ENCODE data around the gene CALML6.

Gene CALML6

DNA sequence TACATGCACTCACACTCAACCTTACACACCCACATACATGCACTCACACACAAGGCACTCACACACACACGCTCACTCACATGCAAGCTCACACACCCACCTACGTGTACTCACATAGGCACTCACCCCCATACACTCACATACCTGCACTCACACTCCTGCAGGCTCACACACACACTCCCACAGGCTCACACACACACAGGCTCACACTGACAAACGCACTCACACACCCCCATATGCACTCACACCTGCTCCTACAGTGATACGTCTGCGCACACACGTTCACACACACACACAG is 23.2 kb downstream of the CALML6 start:
- peaks cover 3% of the 10 kb centered on the region for H3K9me3 ChIP-seq (ENCODE audit: control insufficient read depth, low read length)
- 77 to 78% methylated on average over 6 of the region's 6 CpGs for WGBS, 2 experiments

DNA sequence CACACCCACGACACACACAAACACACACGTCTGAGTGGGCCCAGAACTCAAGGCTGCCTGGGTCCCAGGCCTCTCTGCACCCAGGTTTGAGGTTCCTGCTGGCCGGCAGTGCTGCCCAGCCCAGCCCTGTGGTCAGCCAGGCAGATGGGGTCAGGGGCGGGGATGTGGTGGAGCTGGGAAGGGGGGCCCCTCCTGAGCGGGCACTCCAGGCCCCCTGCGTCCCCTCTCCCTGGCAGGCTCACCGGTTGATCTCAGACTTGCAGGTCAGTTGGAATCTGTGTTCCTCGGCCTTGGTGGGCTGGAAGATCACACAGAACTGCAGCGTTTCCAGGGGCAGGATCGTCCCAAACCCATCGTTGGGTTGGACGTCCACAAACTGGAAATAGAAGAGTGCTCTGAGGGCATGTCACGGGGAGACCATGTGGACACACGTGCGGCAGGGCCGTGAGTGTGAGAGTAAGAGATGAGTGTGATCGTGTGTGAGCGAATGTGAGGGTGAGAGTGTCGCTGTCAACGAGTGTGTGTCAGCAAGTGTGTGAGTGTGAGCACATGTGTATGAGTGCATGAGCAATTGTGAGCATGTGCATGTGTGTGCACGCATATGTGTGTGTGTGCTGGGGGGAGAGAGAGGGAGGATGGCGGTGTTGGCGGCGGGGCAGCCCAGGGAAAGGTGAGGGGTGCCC is 23.7 kb downstream of the CALML6 start:
- WGBS, 2 experiments = 90 to 91% methylated on average over 24 of the region's 24 CpGs
- no peak overlapping the region for H3K27ac ChIP-seq (ENCODE audit: insufficient read depth, low read depth, low read length, poor library complexity, severe bottlenecking)
- H3K36me3 ChIP-seq (ENCODE audit: control insufficient read depth, insufficient read depth, low read length) = no peaks in the 10 kb centered on the region
- peaks cover 3% of the 10 kb centered on the region for H3K9me3 ChIP-seq (ENCODE audit: control insufficient read depth, low read length)
- H3K4me3 ChIP-seq (ENCODE audit: insufficient read depth, low read depth, low read length) = no peak overlapping the region
- H3K4me1 ChIP-seq (ENCODE audit: control insufficient read depth, insufficient read depth, low read length) = no peaks in the 10 kb centered on the region
- no peaks in the 10 kb centered on the region for H3K27me3 ChIP-seq (ENCODE audit: control insufficient read depth, insufficient read depth, low read length, poor library complexity, severe bottlenecking)

More for the DNA sequence above, 23.2 kb downstream of the CALML6 start:
- Histone ChIP-seq H3K4me1 (ENCODE audit: control insufficient read depth, insufficient read depth, low read length) (no peaks in the 10 kb centered on the region), H3K27me3 (ENCODE audit: control insufficient read depth, insufficient read depth, low read length, poor library complexity, severe bottlenecking) (no peaks in the 10 kb centered on the region), H3K36me3 (ENCODE audit: control insufficient read depth, insufficient read depth, low read length) (no peaks in the 10 kb centered on the region), H3K27ac (ENCODE audit: insufficient read depth, low read depth, low read length, poor library complexity, severe bottlenecking) (no peak overlapping the region), H3K4me3 (ENCODE audit: insufficient read depth, low read depth, low read length) (no peak overlapping the region)

DNA sequence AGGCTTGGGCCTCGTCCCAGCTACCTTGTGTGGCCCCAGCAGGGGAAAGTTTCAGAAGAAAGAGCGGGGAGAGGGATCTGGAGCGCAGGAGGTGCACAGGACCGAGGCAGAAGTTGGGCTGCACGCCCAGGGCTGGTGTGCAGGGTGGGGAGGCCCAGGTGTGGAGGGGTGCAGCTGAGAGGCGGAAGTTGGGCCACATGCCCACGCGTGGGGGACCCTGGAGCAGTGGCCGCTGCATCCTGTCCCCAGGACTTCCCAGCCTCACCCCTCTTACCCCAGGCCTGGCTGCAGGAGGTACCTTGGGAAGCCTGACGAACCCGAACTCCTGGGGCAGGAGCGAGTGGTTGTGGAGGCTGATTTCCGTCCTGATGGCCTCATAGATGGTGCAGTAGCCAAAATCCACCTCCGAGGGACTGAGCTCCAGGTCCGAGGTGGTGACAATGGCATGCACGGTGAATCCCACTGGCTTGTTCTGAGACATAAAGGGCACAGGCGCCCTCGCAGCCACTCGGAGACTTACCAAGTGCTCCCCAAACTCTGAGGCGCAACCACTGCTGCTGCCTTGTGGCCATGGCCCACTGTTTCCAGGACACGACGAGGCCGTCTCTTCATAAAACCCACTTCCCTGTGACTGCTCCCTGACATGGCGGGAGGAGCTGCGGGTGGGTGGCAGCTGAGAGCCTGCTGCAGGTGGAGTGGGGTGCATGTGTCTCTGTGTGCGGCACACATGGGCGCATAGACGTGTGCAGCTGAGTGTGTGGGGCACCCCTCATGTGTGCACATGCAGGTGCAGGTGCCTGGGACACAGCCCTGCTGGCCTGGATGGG is 24.4 kb downstream of the CALML6 start:
- WGBS, 2 experiments = 92% methylated on average over 28 of the region's 28 CpGs
- Histone ChIP-seq H3K36me3 (ENCODE audit: control insufficient read depth, insufficient read depth, low read length) (no peaks in the 10 kb centered on the region), H3K9me3 (ENCODE audit: control insufficient read depth, low read length) (peaks cover under 1% of the 10 kb centered on the region), H3K4me1 (ENCODE audit: control insufficient read depth, insufficient read depth, low read length) (no peaks in the 10 kb centered on the region), H3K27ac (ENCODE audit: insufficient read depth, low read depth, low read length, poor library complexity, severe bottlenecking) (no peak overlapping the region), H3K27me3 (ENCODE audit: control insufficient read depth, insufficient read depth, low read length, poor library complexity, severe bottlenecking) (no peaks in the 10 kb centered on the region), H3K4me3 (ENCODE audit: insufficient read depth, low read depth, low read length) (no peak overlapping the region)

DNA sequence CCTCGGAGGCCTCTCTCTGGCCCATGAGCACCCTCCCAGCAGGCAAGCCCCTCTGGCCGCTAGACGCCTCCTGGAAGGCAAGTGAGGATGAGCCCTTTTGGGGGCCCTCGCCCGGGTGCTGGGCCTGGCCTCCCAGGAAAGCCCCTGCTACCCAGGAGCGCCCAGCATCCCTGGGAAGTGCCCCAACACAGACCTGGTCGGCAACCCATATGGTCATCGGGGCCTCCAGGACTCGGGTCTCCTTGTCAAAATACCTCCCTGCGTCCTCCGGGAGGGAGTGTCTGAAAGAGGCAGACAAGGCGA is 25.0 kb downstream of the CALML6 start:
- Histone ChIP-seq H3K4me1 (ENCODE audit: control insufficient read depth, insufficient read depth, low read length) (no peaks in the 10 kb centered on the region), H3K36me3 (ENCODE audit: control insufficient read depth, insufficient read depth, low read length) (no peaks in the 10 kb centered on the region), H3K4me3 (ENCODE audit: insufficient read depth, low read depth, low read length) (no peak overlapping the region), H3K27me3 (ENCODE audit: control insufficient read depth, insufficient read depth, low read length, poor library complexity, severe bottlenecking) (no peaks in the 10 kb centered on the region), H3K27ac (ENCODE audit: insufficient read depth, low read depth, low read length, poor library complexity, severe bottlenecking) (no peak overlapping the region), H3K9me3 (ENCODE audit: control insufficient read depth, low read length) (no peaks in the 10 kb centered on the region)
- WGBS, 2 experiments = 93 to 95% methylated on average over 12 of the region's 12 CpGs

DNA sequence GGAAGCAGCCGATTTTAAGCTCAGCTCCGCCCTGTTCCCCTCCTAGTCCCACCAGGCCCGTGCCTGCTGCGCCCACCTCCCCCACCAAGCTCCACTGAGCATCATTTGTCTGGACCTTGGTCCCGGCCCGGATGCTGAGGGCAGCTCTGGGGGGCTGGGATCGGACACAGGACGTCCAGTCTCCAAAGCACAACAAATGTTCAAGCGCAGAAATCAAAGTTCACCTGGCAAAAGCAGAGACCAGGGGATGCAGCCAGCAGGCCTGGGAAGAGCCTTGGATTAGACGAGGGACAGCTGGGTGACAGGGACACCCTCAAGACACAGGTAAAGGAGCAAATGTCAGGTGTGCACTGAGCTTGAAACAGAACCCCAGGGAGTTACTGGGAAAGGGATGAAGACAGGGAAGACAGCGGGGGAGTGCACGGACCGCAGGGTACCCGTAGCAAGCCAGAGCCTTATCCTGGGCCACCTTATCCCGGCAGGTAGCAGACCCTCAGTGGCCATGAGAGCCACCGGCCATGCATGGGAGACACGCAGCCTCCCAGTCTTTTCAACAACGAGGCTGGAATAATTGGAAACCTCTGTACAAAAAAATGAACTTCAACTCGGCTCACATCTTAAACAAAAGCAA is 26.3 kb downstream of the CALML6 start:
- H3K9me3 ChIP-seq (ENCODE audit: control insufficient read depth, low read length) = no peaks in the 10 kb centered on the region
- H3K27ac ChIP-seq (ENCODE audit: insufficient read depth, low read depth, low read length, poor library complexity, severe bottlenecking) = no peak overlapping the region
- no peaks in the 10 kb centered on the region for H3K36me3 ChIP-seq (ENCODE audit: control insufficient read depth, insufficient read depth, low read length)
- H3K4me1 ChIP-seq (ENCODE audit: control insufficient read depth, insufficient read depth, low read length) = no peaks in the 10 kb centered on the region
- WGBS, 2 experiments = 89% methylated on average over 19 of the region's 19 CpGs
- H3K27me3 ChIP-seq (ENCODE audit: control insufficient read depth, insufficient read depth, low read length, poor library complexity, severe bottlenecking) = no peaks in the 10 kb centered on the region
- no peak overlapping the region for H3K4me3 ChIP-seq (ENCODE audit: insufficient read depth, low read depth, low read length)

DNA sequence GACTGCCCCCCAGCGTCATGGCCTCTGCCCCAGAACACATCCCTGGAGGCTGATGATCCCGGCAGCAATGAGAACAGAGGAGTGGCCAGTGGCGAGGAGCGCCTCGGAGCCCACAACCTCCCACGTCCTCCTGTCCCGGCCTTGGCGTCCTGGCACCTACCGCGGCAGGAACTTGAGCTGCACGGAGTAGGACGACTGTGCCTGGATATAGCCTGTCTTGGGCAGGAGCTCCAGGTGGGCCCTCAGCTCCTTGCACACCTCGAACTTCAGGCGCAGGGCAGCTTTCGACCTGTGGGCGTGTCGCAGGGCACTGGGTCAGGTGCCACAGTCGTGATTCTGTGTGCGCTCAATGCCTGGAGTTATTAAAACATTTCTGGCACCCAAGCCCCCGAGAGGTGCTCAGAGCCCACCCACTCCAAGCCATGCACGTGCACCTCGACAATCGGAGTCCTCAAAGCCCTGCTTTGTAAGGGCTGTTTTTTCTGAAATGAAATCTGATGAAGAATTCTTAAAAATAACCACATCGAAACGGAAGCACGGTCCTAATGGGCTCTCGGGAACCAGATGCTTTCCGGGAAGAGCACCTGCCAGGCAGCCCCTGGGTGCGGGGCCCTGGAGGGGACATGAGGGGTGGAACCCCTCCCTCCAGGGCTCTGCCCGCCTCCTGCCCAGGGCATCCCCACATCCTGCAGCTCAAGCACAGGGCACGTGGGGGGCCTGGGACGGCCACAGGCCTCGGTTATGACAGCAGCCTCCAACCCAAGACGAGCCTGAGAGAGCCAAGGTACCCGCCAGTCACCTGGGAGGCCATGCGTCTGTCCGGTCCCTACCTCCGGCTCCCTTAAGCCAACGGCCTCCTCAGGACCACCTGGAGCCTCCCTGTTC is 27.1 kb downstream of the CALML6 start:
- Histone ChIP-seq H3K27ac (ENCODE audit: insufficient read depth, low read depth, low read length, poor library complexity, severe bottlenecking) (no peak overlapping the region), H3K4me1 (ENCODE audit: control insufficient read depth, insufficient read depth, low read length) (no peaks in the 10 kb centered on the region), H3K36me3 (ENCODE audit: control insufficient read depth, insufficient read depth, low read length) (no peaks in the 10 kb centered on the region), H3K4me3 (ENCODE audit: insufficient read depth, low read depth, low read length) (no peak overlapping the region), H3K27me3 (ENCODE audit: control insufficient read depth, insufficient read depth, low read length, poor library complexity, severe bottlenecking) (no peaks in the 10 kb centered on the region), H3K9me3 (ENCODE audit: control insufficient read depth, low read length) (no peaks in the 10 kb centered on the region)
- 90% methylated on average over 39 of the region's 39 CpGs for WGBS, 2 experiments

DNA sequence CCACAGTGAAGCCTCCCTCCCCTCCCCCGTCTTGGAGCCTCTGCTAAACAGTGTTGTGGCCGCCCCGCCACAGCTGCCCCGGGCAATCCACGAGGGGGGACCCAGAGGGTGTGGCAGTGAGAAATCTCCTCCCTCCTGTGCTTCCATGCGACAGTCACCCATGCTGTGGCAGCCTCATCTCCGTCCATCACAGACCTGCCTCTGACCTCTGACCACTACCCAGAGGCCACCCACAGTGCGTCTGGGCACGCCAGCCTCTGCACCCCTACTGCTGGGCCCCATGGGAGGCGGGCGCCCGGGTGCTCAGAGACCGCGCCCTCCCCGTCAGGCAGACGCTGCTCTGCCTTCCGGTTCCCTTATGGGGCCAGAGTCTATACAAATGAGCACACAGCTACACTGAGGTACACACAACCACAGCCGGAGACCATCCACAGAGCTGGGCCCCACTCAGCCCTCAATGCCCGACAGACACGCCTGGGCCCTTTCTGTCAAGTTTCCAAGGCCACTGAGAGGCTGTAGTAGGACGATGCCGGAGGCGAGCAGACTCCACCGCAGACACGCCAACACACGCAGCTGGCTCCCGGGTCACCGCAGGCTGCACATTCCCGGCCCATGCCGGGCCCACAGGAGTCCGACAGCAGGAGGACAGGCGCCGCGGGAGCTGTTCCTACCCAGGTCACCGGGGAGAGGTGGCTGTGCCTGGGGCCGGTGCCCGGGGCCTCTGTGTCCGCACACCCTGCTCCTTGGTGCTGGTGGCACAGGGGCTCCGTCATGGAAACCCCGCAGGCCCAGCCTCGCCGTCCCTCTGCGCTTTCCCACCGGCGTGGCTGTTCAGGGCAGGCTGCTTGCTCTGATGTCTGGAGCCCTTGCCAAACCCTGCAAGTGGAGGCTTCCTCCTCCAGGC is 27.9 kb downstream of the CALML6 start:
- H3K9me3 ChIP-seq (ENCODE audit: control insufficient read depth, low read length) = no peaks in the 10 kb centered on the region
- no peaks in the 10 kb centered on the region for H3K27me3 ChIP-seq (ENCODE audit: control insufficient read depth, insufficient read depth, low read length, poor library complexity, severe bottlenecking)
- no peaks in the 10 kb centered on the region for H3K4me1 ChIP-seq (ENCODE audit: control insufficient read depth, insufficient read depth, low read length)
- WGBS, 2 experiments = 92 to 94% methylated on average over 45 of the region's 45 CpGs
- H3K4me3 ChIP-seq (ENCODE audit: insufficient read depth, low read depth, low read length) = no peak overlapping the region
- H3K36me3 ChIP-seq (ENCODE audit: control insufficient read depth, insufficient read depth, low read length) = no peaks in the 10 kb centered on the region
- no peak overlapping the region for H3K27ac ChIP-seq (ENCODE audit: insufficient read depth, low read depth, low read length, poor library complexity, severe bottlenecking)

DNA sequence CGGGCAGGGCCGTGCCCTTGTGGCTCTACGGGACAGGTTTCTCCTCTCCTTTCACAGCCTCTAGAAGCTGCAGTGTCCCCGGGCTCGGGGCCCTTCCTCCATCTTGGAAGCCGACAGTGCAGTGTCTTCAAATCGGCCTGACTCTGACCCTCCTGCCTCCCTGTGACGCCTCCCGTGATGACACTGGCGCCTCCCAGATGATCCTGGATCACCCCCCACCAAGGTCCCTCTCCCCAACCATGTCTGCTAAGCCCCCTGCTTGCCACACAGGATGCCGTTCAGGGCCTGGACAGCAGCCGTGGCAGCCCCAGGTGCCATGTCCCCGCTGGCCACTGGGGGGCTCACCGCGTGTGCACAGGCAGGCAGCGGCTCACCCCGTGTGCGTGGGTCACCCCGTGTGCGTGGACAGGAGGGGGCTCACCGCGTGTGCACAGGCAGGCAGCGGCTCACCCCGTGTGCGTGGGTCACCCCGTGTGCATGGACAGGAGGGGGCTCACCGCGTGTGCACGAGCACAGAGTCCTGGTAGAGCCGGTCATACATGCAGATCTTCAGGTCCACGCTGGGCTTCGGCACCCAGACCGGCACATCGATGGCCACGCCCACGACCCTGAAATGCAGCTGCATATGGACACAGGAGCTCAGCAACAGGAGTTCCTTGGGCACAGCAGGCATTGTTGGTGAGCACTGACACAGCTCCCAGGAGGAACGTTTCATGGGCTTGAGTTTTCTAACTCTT is 28.9 kb downstream of the CALML6 start:
- Histone ChIP-seq H3K27me3 (ENCODE audit: control insufficient read depth, insufficient read depth, low read length, poor library complexity, severe bottlenecking) (no peaks in the 10 kb centered on the region), H3K4me1 (ENCODE audit: control insufficient read depth, insufficient read depth, low read length) (no peaks in the 10 kb centered on the region), H3K4me3 (ENCODE audit: insufficient read depth, low read depth, low read length) (no peak overlapping the region), H3K36me3 (ENCODE audit: control insufficient read depth, insufficient read depth, low read length) (no peaks in the 10 kb centered on the region), H3K9me3 (ENCODE audit: control insufficient read depth, low read length) (no peaks in the 10 kb centered on the region), H3K27ac (ENCODE audit: insufficient read depth, low read depth, low read length, poor library complexity, severe bottlenecking) (no peak overlapping the region)
- WGBS, 2 experiments = 21 to 26% methylated on average over 37 of the region's 37 CpGs

DNA sequence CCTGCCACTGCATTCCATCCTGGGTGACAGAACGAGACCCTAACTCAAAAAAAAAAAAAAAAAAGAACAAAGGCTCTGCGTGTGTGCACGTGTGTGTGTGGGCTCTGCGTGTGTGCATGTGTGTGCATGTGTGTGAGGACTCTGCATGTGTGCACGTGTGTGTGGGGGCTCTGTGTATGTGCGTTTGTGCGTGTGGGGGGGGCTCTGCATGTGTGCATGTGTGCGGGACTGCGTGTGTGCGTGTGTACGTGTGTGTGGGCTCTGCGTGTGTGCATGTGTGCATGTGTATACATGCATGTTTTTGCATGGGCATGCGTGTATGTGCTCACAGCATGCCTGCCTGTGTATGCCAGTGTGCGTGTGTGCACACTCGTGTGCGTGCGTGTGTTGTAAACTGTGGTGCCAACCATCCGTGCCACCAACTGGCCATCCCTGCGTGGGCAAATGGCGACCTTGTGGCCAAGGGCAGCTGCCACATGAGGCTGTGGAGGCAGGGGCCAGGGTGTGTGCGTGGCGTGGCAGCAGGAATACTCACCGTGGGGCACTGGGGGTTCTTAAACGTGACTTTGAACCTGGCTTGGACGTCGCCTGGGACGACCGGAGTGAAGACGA is 30.8 kb downstream of the CALML6 start:
- Histone ChIP-seq H3K9me3 (ENCODE audit: control insufficient read depth, low read length) (no peaks in the 10 kb centered on the region), H3K27ac (ENCODE audit: insufficient read depth, low read depth, low read length, poor library complexity, severe bottlenecking) (no peak overlapping the region), H3K27me3 (ENCODE audit: control insufficient read depth, insufficient read depth, low read length, poor library complexity, severe bottlenecking) (no peaks in the 10 kb centered on the region), H3K4me3 (ENCODE audit: insufficient read depth, low read depth, low read length) (no peak overlapping the region), H3K36me3 (ENCODE audit: control insufficient read depth, insufficient read depth, low read length) (no peaks in the 10 kb centered on the region), H3K4me1 (ENCODE audit: control insufficient read depth, insufficient read depth, low read length) (no peaks in the 10 kb centered on the region)
- 92 to 94% methylated on average over 29 of the region's 29 CpGs for WGBS, 2 experiments

Measured in ectodermal cell (in vitro differentiated cells).